ENCODE measurements around the gene ANXA11.

DNA sequence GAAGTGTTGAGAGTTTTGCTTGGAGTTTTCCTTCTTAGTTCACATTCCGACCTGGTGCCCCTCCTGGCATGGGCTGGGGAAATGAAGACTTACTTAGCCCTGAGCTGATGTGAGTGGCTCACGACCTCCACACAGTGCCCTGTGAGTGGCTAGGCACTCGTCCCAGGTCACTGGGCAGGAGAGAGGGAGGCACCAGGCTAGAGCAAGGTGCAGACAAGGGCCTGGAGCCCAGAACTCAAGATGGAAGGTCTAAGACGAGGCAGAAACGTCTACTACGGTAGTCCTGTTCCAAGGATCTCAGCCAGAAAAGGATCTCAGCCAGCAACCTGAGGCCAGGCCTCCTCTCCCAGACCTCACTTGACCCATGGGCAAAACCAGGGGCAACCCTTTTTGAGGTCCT, 22.4 kb downstream of the ANXA11 start:
- TF ChIP-seq POLR2AphosphoS5 (IDR thresholded peaks at IDR 0.05): no peak
- no peak for TF ChIP-seq CTCF (IDR thresholded peaks at IDR 0.05)

Measured in breast epithelium (tissue), 3 donors.